HepG2 (cell line): Measurements from ENCODE around the gene ENAH. TPM values are rescaled to one million over a fixed set of nuclear protein-coding genes. Genes with fewer than 3 reads are reported as not detected.

ENCODE experiments used
- AKAP8 ChIP-seq: sonication (generic); formaldehyde crosslinking; IDR thresholded peaks from 2 replicates; pipeline ENCODE4 v1.5.1; 2020; ENCODE audit warnings: mild to moderate bottlenecking, missing genetic modification reagents
- ATF7 ChIP-seq, 2 experiments: fragments of 450-650 bp in 1 of 2; sonication (generic) in 1 of 2; formaldehyde crosslinking in 1 of 2; IDR thresholded peaks; 2 replicates each; pipeline versions ENCODE4 v1.4.0 to v1.6.1; 2016 to 2020; ENCODE audit warnings: antibody characterized with exemption in 1 of 2, mild to moderate bottlenecking in 1 of 2, missing genetic modification reagents in 1 of 2
- CBX2 ChIP-seq, 2 experiments: fragments of 200-600 bp in 1 of 2; sonication (generic); formaldehyde crosslinking in 1 of 2; IDR thresholded peaks; 2 replicates each; pipeline versions ENCODE4 v1.7.0 to v1.8.1; 2018 to 2022; ENCODE audit warnings: low read depth in 2 of 2, low read length in 1 of 2, mild to moderate bottlenecking in 1 of 2, missing genetic modification reagents in 1 of 2
- CENPT ChIP-seq: sonication (generic); formaldehyde crosslinking; IDR thresholded peaks from 2 replicates; pipeline ENCODE4 v1.8.0; 2022; ENCODE audit warnings: low read depth, mild to moderate bottlenecking, moderate library complexity, missing genetic modification reagents
- EZH2 ChIP-seq: conservative IDR thresholded peaks from 2 replicates; pipeline ENCODE4 v1.6.1; 2012; ENCODE audit warnings: mild to moderate bottlenecking, low read depth, low read length, moderate library complexity
- FOXK1 ChIP-seq: sonication (generic); formaldehyde crosslinking; IDR thresholded peaks from 2 replicates; pipeline ENCODE4 v1.4.0; 2020; ENCODE audit warnings: low read depth, missing genetic modification reagents, borderline replicate concordance
- GFI1 ChIP-seq: sonication (generic); formaldehyde crosslinking; IDR thresholded peaks from 2 replicates; pipeline ENCODE4 v1.5.0; 2020; ENCODE audit warnings: missing genetic modification reagents, mild to moderate bottlenecking, borderline replicate concordance
- HNRNPL ChIP-seq: fragments of 200-400 bp; formaldehyde crosslinking; IDR thresholded peaks from 2 replicates; pipeline ENCODE4 v1.6.1; 2017; ENCODE audit warnings: mild to moderate bottlenecking, low read depth, low read length
- KDM4B ChIP-seq: sonication (generic); formaldehyde crosslinking; IDR thresholded peaks from 2 replicates; pipeline ENCODE4 v1.4.0; 2020; ENCODE audit warnings: missing genetic modification reagents
- MTA1 ChIP-seq: sonication (generic); formaldehyde crosslinking; IDR thresholded peaks from 2 replicates; pipeline ENCODE4 v1.4.0; 2020; ENCODE audit warnings: missing genetic modification reagents, mild to moderate bottlenecking, borderline replicate concordance
- MXI1 ChIP-seq: IDR thresholded peaks from 3 replicates; pipeline ENCODE4 v1.6.1; 2012; ENCODE audit warnings: low read depth, low read length, inconsistent platforms, borderline replicate concordance
- NFRKB ChIP-seq: fragments of 450-650 bp; IDR thresholded peaks from 2 replicates; pipeline ENCODE4 v1.6.1; 2017
- PITX1 ChIP-seq: sonication (generic); formaldehyde crosslinking; IDR thresholded peaks from 2 replicates; pipeline ENCODE4 v1.5.1; 2020; ENCODE audit warnings: mild to moderate bottlenecking, missing genetic modification reagents
- RBM22 ChIP-seq: fragments of 200-400 bp; formaldehyde crosslinking; optimal IDR thresholded peaks from 2 replicates; pipeline ENCODE3; 2017; ENCODE audit warnings: mild to moderate bottlenecking, low read length, moderate library complexity
- TARDBP ChIP-seq: sonication (generic); formaldehyde crosslinking; IDR thresholded peaks from 2 replicates; pipeline ENCODE4 v1.8.0; 2022; ENCODE audit warnings: mild to moderate bottlenecking, missing genetic modification reagents
- TEAD3 ChIP-seq: optimal IDR thresholded peaks from 2 replicates; pipeline ENCODE3; 2016; ENCODE audit warnings: borderline replicate concordance
- TP53 ChIP-seq: sonication (generic); formaldehyde crosslinking; conservative IDR thresholded peaks from 2 replicates; pipeline ENCODE4 v1.4.0; 2020; ENCODE audit warnings: missing genetic modification reagents
- ZC3H13 ChIP-seq: sonication (generic); formaldehyde crosslinking; IDR thresholded peaks from 2 replicates; pipeline ENCODE4 v1.8.1; 2023; ENCODE audit warnings: mild to moderate bottlenecking, missing genetic modification reagents, moderate library complexity
- ZMYM4 ChIP-seq: sonication (generic); formaldehyde crosslinking; IDR thresholded peaks from 2 replicates; pipeline ENCODE4 v1.8.1; 2023; ENCODE audit warnings: mild to moderate bottlenecking, missing genetic modification reagents
- ZNF160 ChIP-seq: sonication (generic); formaldehyde crosslinking; IDR thresholded peaks from 2 replicates; pipeline ENCODE4 v1.8.0; 2022; ENCODE audit warnings: mild to moderate bottlenecking, inconsistent platforms, missing genetic modification reagents
- ZNF207 ChIP-seq: fragments of 450-650 bp; IDR thresholded peaks from 2 replicates; pipeline ENCODE4 v1.6.1; 2016; ENCODE audit warnings: antibody characterized with exemption, borderline replicate concordance
- ZNF225 ChIP-seq: sonication (generic); formaldehyde crosslinking; IDR thresholded peaks from 2 replicates; pipeline ENCODE4 v1.4.0; 2020; ENCODE audit warnings: mild to moderate bottlenecking, missing genetic modification reagents
- ZNF383 ChIP-seq: sonication (generic); formaldehyde crosslinking; IDR thresholded peaks from 2 replicates; pipeline ENCODE4 v1.4.0; 2020; ENCODE audit warnings: missing genetic modification reagents, mild to moderate bottlenecking, borderline replicate concordance
- ZNF496 ChIP-seq: sonication (generic); formaldehyde crosslinking; IDR thresholded peaks from 2 replicates; pipeline ENCODE4 v1.8.1; 2023; ENCODE audit warnings: mild to moderate bottlenecking, moderate library complexity, missing genetic modification reagents; ENCODE audit not compliant: insufficient replicate concordance
- ZNF530 ChIP-seq: sonication (generic); formaldehyde crosslinking; IDR thresholded peaks from 2 replicates; pipeline ENCODE4 v1.5.0; 2020; ENCODE audit warnings: low read depth, mild to moderate bottlenecking, missing genetic modification reagents
- ZNF562 ChIP-seq: sonication (generic); formaldehyde crosslinking; IDR thresholded peaks from 2 replicates; pipeline ENCODE4 v1.8.0; 2022; ENCODE audit warnings: missing genetic modification reagents, borderline replicate concordance
- polyA plus RNA-seq, 8 experiments: library from polyadenylated mRNA; depleted of rRNA in 3 of 8; stranded (reverse) in 7 of 8; unstranded in 1 of 8; fragments of >200 nt; fragmentation: Illumina TruSeq in 4 of 8; extraction: Trizol in 4 of 8; gene quantifications; 2 replicates each; pipeline versions ENCODE4 v1.2.1 to v1.2.3, GENCODE V29; 2011 to 2016; ENCODE audit warnings: low read depth in 4 of 8, missing spikeins in 1 of 8, mixed read lengths in 1 of 8; ENCODE audit not compliant: insufficient read depth in 1 of 8
- total RNA-seq, 5 experiments: library from RNA; depleted of rRNA; stranded (reverse); fragments of >200 nt; fragmentation: Illumina TruSeq; extraction: Trizol; gene quantifications; 2 replicates each; pipeline ENCODE4 v1.2.3, GENCODE V29; 2016; ENCODE audit warnings: low read depth in 1 of 5
- TF ChIP-seq, protein P1 (sequence below): fragments of 450-650 bp; IDR thresholded peaks from 2 replicates; pipeline ENCODE4 v1.6.1; 2016
- TF ChIP-seq, protein P2 (sequence below): sonication (generic); formaldehyde crosslinking; IDR thresholded peaks from 2 replicates; pipeline ENCODE4 v1.4.0; 2020; ENCODE audit warnings: low read depth, missing genetic modification reagents

The ENAH gene
- total and polyA plus RNA-seq, 2 of the 13 experiments (the other 11 are each of a cell fraction or from before 2014, with no cell fraction given): 22.1 to 58.3 TPM

DNA sequence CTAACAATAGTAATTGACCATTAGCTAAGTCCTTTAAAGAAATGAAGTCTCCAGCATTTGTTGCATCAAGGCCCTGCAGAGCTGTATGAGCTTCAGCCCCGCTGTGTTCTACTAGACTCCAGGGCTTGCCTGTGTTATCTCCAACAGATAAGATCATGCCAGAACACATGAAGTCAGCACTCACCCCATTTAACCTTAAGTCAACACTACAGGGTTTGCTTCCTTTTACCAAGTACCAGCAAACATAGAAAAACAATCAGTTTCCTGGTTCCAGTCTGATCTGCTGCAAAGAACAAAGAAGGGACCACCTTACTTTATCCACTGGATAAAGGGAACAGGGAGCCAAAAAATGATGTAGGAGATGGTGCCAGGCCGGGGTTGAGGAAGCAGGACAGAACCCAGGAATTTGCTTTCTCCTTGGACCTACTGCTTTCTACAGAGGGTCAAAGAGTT lies 41.3 kb upstream of the ENAH start (continued):
- TF ChIP-seq, protein P1, sequence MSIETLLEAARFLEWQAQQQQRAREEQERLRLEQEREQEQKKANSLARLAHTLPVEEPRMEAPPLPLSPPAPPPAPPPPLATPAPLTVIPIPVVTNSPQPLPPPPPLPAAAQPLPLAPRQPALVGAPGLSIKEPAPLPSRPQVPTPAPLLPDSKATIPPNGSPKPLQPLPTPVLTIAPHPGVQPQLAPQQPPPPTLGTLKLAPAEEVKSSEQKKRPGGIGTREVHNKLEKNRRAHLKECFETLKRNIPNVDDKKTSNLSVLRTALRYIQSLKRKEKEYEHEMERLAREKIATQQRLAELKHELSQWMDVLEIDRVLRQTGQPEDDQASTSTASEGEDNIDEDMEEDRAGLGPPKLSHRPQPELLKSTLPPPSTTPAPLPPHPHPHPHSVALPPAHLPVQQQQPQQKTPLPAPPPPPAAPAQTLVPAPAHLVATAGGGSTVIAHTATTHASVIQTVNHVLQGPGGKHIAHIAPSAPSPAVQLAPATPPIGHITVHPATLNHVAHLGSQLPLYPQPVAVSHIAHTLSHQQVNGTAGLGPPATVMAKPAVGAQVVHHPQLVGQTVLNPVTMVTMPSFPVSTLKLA: no peak
- TF ChIP-seq ZNF207: no peak
- TF ChIP-seq ZNF160 (CRISPR knock-in tag): no peak
- no peak for TF ChIP-seq ZNF383 (CRISPR knock-in tag)
- no peak for TF ChIP-seq TP53
- TF ChIP-seq GFI1: peak; percentile 82
- no peak; the same call in 1 of the 2 replicates for TF ChIP-seq FOXK1 (CRISPR knock-in tag)
- no peak for TF ChIP-seq ATF7 (IDR thresholded peaks at IDR 0.05)
- TF ChIP-seq ATF7 (CRISPR knock-in tag; IDR thresholded peaks at IDR 0.05): no peak; the same call in 1 of the 2 replicates
- TF ChIP-seq MXI1: peak; percentile 22; the same call in 1 of the 3 replicates
- TF ChIP-seq ZNF496 (CRISPR knock-in tag): no peak
- no peak for TF ChIP-seq CENPT (CRISPR knock-in tag)
- TF ChIP-seq ZNF562: no peak
- peak; percentile 77 for TF ChIP-seq PITX1 (CRISPR knock-in tag)
- no peak for TF ChIP-seq AKAP8 (CRISPR knock-in tag)
- no peak for TF ChIP-seq ZNF225 (CRISPR knock-in tag)
- TF ChIP-seq, protein P2, sequence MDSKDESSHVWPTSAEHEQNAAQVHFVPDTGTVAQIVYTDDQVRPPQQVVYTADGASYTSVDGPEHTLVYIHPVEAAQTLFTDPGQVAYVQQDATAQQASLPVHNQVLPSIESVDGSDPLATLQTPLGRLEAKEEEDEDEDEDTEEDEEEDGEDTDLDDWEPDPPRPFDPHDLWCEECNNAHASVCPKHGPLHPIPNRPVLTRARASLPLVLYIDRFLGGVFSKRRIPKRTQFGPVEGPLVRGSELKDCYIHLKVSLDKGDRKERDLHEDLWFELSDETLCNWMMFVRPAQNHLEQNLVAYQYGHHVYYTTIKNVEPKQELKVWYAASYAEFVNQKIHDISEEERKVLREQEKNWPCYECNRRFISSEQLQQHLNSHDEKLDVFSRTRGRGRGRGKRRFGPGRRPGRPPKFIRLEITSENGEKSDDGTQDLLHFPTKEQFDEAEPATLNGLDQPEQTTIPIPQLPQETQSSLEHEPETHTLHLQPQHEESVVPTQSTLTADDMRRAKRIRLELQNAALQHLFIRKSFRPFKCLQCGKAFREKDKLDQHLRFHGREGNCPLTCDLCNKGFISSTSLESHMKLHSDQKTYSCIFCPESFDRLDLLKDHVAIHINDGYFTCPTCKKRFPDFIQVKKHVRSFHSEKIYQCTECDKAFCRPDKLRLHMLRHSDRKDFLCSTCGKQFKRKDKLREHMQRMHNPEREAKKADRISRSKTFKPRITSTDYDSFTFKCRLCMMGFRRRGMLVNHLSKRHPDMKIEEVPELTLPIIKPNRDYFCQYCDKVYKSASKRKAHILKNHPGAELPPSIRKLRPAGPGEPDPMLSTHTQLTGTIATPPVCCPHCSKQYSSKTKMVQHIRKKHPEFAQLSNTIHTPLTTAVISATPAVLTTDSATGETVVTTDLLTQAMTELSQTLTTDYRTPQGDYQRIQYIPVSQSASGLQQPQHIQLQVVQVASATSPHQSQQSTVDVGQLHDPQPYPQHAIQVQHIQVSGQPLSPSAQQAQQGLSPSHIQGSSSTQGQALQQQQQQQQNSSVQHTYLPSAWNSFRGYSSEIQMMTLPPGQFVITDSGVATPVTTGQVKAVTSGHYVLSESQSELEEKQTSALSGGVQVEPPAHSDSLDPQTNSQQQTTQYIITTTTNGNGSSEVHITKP (CRISPR knock-in tag): 0 out of 2 replicates have a peak, but pooled peaks have one; percentile 39
- peak; percentile 62 for TF ChIP-seq ZMYM4 (CRISPR knock-in tag)
- no peak for TF ChIP-seq CBX2 (IDR thresholded peaks at IDR 0.05; ENCODE audit: low read depth, low read length)
- no peak for TF ChIP-seq CBX2 (CRISPR knock-in tag; IDR thresholded peaks at IDR 0.05; ENCODE audit: low read depth)
- no peak for TF ChIP-seq ZC3H13 (CRISPR knock-in tag)
- no peak for TF ChIP-seq RBM22
- no peak for TF ChIP-seq NFRKB
- no peak for TF ChIP-seq HNRNPL
- no peak for TF ChIP-seq ZNF530
- no peak for TF ChIP-seq KDM4B (CRISPR knock-in tag)
- no peak for TF ChIP-seq MTA1 (CRISPR knock-in tag)
- peak; percentile 62; the same call in 1 of the 2 replicates for TF ChIP-seq TARDBP (CRISPR knock-in tag)
- no peak for TF ChIP-seq EZH2
- TF ChIP-seq TEAD3 (CRISPR knock-in tag): peak; percentile 65
